K562 (cell line): ENCODE data around the gene EDA.

ENCODE experiments used
- ATF3 ChIP-seq, 2 experiments: fragments of 450-650 bp in 1 of 2; sonication (generic) in 1 of 2; formaldehyde crosslinking in 1 of 2; IDR thresholded peaks in 1 of 2; conservative IDR thresholded peaks in 1 of 2; 2 replicates each; pipeline versions ENCODE4 v1.6.1 to v1.8.1; 2016 to 2023; ENCODE audit warnings: mild to moderate bottlenecking in 2 of 2, moderate library complexity in 2 of 2, inconsistent platforms in 1 of 2, missing genetic modification reagents in 1 of 2
- CREB3L1 ChIP-seq: fragments of 450-650 bp; IDR thresholded peaks from 2 replicates; pipeline ENCODE4 v1.6.1; 2014; ENCODE audit warnings: low read depth, mild to moderate bottlenecking, moderate library complexity, borderline replicate concordance
- CTCF ChIP-seq, 3 experiments: IDR thresholded peaks in 2 of 3; conservative IDR thresholded peaks in 1 of 3; 2 replicates each; pipeline ENCODE4 v1.5.1; 2011 to 2012; ENCODE audit warnings: low read length in 3 of 3, mild to moderate bottlenecking in 3 of 3, control low read depth in 2 of 3, improper control_type of control experiment in 1 of 3, inconsistent platforms in 1 of 3, low read depth in 1 of 3, mixed read lengths in 1 of 3, moderate library complexity in 1 of 3; ENCODE audit not compliant: insufficient read depth in 2 of 3
- ELF1 ChIP-seq: fragments of 200-800 bp; sonication (Bioruptor generic); IDR thresholded peaks from 2 replicates; pipeline ENCODE4 v1.6.1; 2016; ENCODE audit warnings: missing genetic modification characterization, missing compliant biosample characterization
- HEY1 ChIP-seq: fragments of 250-450 bp; sonication (Bioruptor Pico); IDR thresholded peaks from 2 replicates; pipeline ENCODE4 v1.5.0; 2020; ENCODE audit warnings: mild to moderate bottlenecking, moderate library complexity, borderline replicate concordance
- JUNB ChIP-seq: fragments of 450-650 bp; formaldehyde crosslinking; conservative IDR thresholded peaks from 2 replicates; pipeline ENCODE4 v1.4.0; 2020; ENCODE audit warnings: mild to moderate bottlenecking
- U2AF2 ChIP-seq: fragments of 200-400 bp; formaldehyde crosslinking; optimal IDR thresholded peaks from 2 replicates; pipeline ENCODE3; 2017; ENCODE audit warnings: low read depth, mild to moderate bottlenecking, low read length
- ZBTB9 ChIP-seq: fragments of 450-650 bp; formaldehyde crosslinking; IDR thresholded peaks from 2 replicates; pipeline ENCODE4 v1.4.0; 2020; ENCODE audit warnings: mild to moderate bottlenecking, moderate library complexity
- ZNF3 ChIP-seq: fragments of 250-450 bp; sonication (Bioruptor Pico); IDR thresholded peaks from 2 replicates; pipeline ENCODE4 v1.5.0; 2021; ENCODE audit warnings: mild to moderate bottlenecking, moderate library complexity
- ZNF431 ChIP-seq: sonication (generic); formaldehyde crosslinking; IDR thresholded peaks from 2 replicates; pipeline ENCODE4 v1.8.0; 2022; ENCODE audit warnings: mild to moderate bottlenecking, missing genetic modification reagents
- ZNF518B ChIP-seq: fragments of 250-450 bp; sonication (Bioruptor Pico); IDR thresholded peaks from 2 replicates; pipeline ENCODE4 v1.5.0; 2021; ENCODE audit warnings: mild to moderate bottlenecking, moderate library complexity

GRCh38 chrX:69568828-69569227 is 47.1 kb upstream of the EDA start:
- TF ChIP-seq U2AF2 (no peak), HEY1 (CRISPR knock-in tag) (no peak), ZNF518B (CRISPR knock-in tag) (no peak), ZNF431 (CRISPR knock-in tag) (no peak), CTCF (IDR thresholded peaks at IDR 0.05 in 2 of 3, conservative IDR thresholded peaks at IDR 0.05 in 1 of 3; ENCODE audit: insufficient read depth in 2 of 3, low read depth in 1 of 3, low read length in 3 of 3) (no peak), JUNB (CRISPR knock-in tag) (no peak), CREB3L1 (no peak), ZBTB9 (CRISPR knock-in tag) (no peak), ATF3 (IDR thresholded peaks at IDR 0.05) (no peak), ATF3 (CRISPR knock-in tag; conservative IDR thresholded peaks at IDR 0.05) (no peak), ZNF3 (CRISPR knock-in tag) (no peak), ELF1 (tag) (no peak)
